KG1 (cell line): ENCODE results near the gene TMEM108.

Source experiments
- DNase-seq: peaks from one replicate; lab custom pipeline; 2025; lab: John Stamatoyannopoulos, UW

The TMEM108 gene

DNA sequence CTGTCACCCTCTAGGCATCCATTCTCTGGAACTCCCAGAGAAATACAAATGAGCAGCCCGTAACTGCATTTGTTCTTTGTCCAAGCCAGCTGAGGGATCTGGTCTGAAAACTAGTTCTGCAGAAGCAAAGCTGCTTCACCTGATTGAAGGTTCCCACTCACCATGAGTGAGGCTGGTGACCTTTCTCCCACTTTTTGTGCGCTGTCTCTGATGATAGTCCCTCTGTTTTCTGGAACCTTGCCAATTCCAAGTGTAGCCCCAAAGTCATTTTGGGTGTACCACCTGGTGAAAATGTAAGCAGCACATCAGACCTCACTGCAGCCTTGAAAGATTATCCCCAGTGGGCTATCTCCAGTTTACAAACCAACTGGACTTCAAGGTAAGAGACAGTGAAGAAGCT lies 322.3 kb downstream of the TMEM108 start:
- DNase-seq, result no peak

DNA sequence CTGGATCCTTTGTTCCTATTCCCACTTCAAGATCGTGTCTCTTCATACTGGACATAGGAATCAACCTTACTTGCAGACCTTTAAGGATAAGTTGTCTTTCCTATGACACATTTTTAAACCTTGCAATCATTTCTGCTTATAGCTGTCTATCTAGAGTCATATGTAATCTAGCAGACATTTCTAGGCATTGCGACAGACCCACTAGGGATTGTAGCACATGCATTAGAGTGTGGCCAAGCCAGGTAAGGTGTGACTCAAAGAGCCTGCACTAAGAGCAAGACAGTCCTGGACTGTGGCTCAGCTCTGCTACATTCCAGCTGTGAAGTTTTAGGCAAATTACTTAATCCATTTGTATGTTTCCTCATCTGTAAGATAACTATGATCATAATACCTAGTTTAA lies 322.8 kb downstream of the TMEM108 start:
- no peak for DNase-seq

DNA sequence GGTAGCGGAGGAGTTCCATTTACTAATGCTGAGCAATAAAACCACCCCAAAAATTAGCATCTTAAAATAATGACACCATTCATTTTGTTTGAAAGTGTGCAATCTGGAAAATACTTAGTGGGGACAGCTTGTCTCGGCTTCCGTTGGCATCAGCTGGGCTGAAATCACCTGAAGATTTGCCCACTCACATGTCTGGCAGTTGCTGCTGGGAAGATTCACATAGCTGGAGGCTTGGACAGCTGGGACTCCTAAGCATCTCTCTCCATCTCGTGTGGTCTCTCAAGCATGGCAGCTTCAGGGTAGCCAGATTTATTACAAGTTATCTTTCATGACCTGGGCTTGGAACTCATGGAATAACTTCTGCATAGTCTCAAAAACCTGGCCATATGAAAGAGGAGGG lies 323.2 kb downstream of the TMEM108 start:
- no peak for DNase-seq

DNA sequence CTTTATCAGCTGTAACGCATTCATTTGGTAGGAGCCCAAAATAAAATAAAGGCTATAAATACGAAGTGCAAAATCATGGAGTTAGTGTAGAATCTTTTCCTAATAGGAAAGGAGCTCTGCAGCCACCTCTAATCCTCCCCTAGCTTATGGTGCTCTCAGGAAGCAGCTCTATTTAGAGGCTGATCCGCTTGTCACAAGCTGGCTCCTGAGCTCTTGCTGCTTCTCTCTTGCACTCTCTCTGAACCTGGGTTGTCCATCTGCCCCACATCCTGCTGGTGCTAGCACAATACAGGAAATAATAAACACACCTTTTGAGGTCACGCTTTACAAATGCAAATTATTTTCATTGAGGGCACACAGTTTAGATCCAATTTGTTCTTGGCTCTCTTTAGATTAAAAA lies 324.3 kb downstream of the TMEM108 start:
- no peak for DNase-seq

DNA sequence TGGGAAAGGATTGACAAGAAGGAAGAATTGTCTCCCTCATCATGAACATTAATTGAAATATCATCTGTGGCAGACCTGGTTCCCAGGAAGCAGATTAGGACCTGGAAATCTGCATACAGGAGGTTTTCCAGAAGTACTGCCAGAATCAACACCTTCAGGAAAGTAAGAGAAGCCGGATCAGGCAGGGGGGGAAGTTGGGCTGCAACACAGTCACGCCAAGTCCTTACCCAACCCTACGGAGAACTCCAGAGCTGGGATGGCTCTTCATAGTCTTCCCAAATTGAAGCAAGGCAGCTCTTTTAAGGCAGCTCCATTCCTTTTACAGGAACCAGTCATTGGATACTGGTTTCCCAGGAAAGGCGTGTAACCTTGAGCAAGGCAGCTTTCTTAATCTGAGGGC lies 326.5 kb downstream of the TMEM108 start:
- no peak for DNase-seq

DNA sequence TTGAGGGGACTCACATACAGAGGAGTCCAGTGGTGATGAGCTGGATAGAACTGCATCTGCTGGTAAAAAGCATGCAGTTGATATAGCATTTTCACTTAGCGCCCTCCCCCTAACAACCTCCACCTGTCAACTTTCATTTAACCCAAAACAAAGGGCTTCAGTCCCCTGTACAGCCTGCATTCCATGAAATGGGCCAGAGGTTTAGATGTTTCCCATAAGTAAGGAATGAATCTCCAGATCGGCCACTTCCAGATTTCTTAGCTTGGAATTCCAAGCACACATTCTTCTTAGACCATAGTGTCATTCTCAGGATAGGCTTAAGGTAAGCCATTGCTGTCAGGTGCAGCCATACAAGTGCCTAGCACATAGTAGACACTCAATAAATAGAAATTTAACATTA lies 328.7 kb downstream of the TMEM108 start:
- no peak for DNase-seq

DNA sequence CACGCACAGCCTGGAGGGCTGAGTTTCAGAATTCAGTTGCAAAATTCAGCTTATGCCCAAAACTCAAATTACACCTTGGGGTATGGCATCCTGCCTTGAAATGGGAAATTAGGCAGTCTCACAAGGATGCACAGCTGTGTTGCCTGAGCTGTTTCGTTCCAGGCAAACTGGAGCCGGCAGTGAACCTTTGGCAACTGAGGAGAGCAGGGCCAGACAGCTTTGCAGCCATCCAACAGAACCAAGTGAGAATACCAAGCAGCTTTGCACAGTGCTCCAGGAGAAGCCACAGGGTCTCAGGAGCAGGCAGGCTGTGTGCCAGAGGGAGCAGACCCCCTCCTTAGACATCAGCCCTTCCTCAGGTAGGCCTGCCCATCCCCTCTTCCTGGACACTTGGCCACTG lies 329.2 kb downstream of the TMEM108 start:
- no peak for DNase-seq

DNA sequence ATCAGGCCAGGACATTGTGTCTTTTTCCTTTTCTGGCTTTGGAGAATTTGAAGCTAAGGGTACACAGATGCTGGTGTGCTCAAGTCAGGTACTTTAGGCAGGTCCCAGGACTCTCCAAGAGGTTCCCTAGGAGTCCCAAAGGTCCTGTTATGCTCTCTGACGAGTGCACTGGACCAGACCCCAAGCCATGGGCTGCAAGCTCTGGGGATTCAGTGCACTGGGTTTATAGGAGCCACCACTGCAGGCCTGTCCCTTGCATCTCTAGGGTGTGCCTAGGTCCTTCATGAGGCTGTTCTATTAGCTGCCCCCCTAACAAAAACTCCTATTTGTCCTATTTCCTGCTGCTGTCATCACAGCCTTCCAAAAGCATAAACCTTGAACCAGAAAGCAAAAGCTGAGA lies 329.8 kb downstream of the TMEM108 start:
- no peak for DNase-seq

DNA sequence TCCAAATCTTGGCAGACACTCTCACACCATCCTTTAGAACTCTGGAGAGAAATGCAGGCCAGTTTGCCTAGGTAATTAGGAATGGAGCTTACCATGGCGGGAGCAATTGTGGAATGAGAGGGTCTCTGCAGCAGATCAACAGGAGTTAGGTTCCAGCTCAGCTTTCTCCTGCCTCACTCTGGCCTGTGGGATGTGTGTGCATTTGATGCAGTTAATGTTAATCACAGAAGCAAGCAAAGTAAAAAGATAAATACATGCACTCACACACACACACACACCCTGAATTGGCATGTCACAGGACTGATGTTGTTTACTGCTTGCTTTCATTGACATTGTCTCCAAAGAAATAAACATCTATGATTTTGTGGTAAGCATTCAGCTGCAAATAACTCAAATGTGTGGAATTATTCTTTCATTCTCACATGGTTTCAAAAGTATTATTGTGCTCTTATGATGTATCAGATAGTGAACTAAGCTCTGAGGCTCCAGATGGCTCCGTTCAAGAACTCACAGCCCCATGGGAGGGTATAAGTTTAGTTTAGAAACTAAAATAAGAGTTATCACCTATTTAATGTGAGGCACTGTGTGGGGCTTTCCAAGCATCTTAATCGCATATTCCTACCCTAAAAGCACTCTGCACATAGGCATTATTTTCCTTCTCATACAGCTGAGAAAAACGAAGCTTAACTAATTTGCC lies 330.3 kb downstream of the TMEM108 start:
- DNase-seq, result no peak

DNA sequence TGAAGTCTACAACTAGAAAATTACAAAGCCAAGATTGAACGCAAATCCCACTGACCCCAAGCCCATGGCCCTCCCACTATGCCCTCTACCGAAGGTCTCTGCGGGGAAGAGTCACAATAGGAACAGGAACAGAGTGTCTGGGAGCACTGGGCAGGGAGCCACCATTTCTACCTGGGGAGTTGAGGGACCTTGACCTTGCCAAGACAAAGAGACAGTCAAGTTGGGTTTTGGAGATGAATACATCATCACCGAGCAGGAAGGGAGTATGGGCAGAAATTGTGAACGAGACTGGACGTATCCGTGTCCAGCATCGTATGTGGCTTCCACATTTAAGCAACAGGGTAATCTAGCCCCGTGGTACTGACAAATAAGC lies 330.9 kb downstream of the TMEM108 start:
- no peak for DNase-seq

DNA sequence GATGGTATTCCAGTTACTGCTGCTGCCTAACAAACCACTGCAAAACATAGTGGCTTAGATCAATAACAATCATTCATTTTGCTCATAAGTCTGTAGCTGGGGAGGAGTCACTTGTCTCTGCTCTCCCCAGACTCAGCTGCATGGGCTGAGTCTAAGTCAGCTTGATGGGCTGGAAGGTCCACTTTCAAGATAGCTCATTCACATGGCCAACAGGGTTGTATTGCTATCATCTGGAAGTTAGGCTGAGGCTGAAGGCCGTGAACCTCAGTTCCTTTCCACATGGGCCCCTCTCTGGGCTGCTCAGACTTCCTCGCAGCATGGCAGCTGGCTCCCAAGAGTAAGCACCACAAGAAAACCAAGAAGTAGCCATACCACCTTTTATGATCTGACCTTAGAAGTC lies 333.0 kb downstream of the TMEM108 start:
- DNase-seq, result no peak

DNA sequence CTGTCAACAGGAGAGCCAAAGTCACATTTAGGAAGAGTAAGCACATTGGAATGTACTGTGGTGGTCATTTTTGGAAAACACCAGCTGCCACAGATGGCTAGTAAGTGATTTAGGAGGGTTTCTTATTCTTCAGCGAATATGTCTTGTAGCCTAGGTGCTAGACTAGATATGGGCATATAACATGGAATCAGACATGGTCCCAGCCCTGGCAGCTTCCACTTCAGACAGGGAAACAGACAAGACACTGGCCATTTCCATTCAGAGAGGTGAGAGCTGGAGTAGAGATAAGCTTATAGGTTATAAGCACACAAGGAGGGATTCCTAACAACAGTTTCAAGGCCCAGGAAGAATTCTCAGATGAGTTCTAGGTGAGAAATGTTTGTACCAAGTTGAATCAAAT lies 333.5 kb downstream of the TMEM108 start:
- DNase-seq, result no peak

DNA sequence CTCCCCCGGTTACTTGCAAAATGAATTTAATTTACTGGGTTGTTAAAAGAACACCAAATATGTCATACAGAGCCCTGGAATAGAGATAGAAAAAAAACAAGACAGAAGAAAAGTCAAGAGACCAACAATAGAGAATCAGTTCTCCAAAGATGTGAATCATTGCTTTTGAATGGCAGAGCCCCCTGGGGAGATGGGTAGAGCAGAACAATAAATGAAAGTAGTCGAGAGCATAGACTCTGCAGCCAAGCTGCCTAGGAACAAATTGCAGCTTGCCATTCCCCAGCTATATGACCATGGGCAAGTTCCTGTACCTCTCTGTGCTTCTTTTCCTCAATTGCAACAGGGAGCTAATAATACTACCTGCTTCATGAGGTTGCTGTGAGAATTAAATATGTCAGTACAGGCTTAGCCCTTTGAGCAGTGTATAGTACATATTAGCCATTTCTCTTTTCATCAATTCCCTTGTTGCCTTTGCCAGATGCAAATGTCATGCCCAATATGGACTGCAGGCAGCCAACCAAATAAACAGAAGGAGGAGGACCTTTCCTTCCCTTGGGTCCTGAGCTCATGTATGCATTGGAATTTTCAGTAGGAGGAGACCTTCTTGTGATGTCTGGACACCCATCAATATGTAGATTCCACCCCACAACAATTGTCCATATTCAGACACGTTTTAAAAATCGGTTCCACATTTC lies 336.7 kb downstream of the TMEM108 start:
- DNase-seq, result no peak

DNA sequence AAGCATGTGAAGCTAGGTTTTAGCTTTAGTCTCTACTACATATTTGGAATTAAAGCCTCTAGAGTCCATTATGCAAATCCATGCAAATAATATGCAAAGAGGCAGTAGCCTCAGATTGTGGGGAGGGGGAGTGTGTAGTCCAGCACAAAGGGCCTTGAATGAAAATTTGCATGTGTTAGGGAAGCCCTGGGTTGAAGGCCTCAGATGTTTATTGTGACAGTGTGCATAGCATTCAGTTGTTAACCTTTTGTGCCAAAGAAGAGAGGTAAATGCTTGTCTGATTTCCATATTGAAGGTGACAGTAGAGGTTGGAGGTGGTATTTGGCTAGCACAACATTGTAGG lies 337.2 kb downstream of the TMEM108 start:
- DNase-seq, result no peak

DNA sequence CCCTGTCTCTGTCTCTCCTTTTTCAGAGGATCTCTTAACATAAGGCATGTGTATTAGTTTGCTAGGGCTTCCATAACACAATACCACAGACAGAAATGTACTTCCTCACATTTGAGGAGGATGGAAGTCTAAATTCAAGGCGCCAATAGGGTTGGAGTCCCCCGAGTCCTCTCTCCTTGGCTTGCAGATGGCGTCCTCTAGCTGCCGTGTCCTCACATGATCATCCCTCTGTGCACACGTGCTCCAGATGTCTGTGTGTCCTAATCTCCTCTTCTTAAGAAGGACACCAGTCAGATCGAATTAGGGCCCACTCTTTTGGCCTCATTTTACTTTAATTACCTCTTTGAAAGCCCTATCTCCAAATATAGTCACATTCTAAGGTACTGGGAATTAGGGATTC lies 338.6 kb downstream of the TMEM108 start:
- no peak for DNase-seq

DNA sequence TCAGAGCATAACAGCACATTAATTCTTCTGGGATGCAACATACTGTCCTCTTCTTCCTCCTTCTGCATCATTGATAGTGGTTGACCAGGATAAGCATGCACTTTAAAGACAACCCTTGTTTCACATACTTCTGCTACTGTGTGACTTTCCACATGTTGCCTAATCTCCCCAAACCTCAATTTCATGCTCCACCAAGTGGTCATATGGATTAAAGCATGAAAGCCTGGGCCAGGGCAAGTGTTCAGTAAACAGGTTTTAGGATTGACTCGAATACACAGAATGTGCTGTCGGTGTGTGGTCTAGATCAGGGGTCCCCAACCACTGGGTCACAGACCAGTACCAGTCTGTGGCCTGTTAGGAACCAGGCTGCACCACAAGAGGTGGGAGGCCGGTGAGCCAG lies 339.2 kb downstream of the TMEM108 start:
- DNase-seq, result peak; percentile 11

DNA sequence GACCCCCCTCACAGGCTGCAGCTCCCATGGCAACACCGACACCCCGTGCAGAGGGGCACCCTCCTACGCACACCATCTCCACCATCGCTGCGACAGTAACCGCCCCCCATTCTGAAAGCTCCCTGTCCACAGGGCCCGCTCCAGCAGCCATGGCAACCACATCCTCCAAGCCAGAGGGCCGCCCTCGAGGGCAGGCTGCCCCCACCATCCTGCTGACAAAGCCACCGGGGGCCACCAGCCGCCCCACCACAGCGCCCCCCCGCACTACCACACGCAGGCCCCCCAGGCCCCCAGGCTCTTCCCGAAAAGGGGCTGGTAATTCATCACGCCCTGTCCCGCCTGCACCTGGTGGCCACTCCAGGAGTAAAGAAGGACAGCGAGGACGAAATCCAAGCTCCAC lies 341.7 kb downstream of the TMEM108 start:
- no peak for DNase-seq

DNA sequence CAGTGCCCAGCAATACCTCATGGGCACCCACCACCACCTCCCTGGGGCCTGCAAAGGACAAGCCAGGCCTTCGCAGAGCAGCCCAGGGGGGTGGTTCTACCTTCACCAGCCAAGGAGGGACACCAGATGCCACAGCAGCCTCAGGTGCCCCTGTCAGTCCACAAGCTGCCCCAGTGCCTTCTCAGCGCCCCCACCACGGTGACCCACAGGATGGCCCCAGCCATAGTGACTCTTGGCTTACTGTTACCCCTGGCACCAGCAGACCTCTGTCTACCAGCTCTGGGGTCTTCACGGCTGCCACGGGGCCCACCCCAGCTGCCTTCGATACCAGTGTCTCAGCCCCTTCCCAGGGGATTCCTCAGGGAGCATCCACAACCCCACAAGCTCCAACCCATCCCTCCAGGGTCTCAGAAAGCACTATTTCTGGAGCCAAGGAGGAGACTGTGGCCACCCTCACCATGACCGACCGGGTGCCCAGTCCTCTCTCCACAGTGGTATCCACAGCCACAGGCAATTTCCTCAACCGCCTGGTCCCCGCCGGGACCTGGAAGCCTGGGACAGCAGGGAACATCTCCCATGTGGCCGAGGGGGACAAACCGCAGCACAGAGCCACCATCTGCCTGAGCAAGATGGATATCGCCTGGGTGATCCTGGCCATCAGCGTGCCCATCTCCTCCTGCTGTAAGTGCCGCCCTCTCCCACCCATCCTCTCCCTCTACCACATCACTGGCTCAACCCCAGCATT lies 342.5 kb downstream of the TMEM108 start:
- no peak for DNase-seq

DNA sequence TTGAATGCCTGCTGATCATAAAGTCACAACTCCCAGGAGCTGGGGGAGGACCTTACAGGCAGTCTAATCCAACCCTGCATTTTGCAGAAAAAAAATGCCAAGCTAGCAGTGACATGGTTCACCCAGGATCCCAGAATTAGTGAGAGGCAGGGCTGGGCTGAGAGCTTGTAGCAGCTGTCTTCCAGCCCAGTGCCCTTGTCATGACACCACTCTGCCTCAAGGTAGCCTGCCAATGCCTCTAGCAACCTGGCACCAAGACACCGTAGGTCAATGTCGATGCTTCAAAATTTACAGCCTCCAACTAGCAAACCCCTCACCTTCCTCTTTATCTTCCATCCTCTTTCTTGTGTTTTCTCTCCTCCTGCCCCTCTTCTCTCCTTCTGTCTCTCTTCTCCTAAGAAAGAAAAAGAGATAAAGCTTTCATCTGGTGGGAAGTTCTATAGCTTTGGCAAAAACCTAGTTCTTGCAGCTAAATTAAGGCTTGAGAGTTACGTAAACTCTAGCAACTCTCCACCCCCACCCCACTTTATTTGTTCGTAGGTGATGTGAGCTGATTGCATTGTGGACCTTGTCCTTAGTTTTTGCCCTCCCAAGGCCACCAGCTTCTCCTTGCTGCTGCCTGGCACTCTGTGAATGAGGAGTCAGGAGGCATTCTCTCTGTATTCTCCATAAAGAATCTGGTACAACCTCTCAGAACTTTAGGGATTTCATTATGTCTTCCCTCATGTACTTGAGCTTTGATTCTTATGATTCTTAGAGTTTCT lies 343.3 kb downstream of the TMEM108 start:
- no peak for DNase-seq

DNA sequence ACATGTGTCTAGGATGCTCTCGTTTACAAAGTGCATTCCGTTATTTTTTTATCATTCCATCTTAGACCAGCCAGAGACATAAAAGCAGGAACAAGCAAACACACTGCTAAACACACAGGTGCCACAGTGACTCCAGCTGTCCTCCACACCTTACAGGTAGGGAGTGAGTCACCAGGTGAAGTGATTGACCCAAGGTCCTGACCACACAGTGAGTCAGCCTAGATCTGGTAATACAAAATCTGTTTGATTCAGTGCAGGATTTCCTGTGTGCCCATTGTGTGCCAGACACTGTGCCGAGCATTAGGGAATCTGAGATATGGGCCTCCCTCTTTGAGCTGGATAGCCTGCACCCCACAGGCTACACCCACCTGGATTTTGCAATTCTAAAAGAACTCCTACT lies 345.0 kb downstream of the TMEM108 start:
- no peak for DNase-seq

DNA sequence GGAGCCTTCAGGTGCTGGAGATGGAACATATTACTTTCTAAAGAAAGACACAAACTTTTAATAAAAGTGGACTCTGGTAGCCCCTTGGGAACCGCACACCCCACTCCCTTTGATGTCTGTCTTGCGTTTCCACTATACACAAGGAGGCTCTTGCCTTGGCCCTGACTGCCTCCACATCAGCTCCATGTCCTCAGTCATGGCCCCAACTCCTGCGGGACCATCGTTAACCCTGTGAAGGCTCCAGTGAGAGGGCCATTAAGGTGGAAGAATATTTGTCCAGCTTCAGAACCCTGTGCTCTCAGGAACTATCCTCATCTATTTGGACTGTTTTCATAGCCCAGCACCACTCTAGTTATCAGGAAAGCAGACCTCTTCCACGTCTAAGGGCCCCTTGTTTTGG lies 345.6 kb downstream of the TMEM108 start:
- DNase-seq, result no peak

DNA sequence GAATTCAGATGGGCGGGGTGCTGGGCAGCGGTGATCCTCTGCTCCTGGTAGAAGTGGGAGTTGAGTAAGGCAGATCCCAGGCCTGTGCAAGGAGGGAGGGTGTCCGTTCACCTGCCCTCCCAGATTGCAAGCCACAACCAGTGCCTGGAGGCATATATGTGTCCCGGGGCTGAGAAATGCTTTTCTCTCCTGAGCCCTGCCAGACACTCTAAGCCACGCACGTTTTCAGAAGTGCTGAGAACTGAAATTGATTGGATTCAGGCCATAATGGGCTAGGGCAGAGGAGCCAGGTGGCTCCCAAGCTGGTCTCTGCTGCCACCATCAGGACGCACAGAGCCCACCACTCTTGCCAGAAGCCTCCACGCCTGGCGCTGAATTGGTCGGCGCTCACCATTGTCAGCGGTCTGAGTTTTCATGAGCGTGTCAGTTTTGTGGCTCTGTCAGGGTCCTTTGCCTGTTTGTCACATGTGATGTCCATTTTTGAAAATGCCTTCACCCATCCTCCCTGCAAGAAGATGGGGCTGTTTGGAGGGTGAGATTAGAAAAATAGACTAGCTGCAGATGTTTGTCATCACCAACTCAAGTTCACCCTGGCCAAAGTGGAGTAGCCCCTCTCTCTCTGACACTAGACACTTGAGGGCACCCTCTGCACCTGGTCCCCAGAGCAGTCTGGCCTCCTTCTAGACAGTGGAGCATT lies 346.3 kb downstream of the TMEM108 start:
- peak; percentile 62 for DNase-seq
